Measurements from ENCODE around the gene ZNF146.
"Not testable (repeated sequence)": the region's sequence is repeated elsewhere in the genome, so short reads cannot be mapped to it uniquely, and the experiment has no call there.

The ZNF146 gene

GRCh38 chr19:36236304-36236945 is 21.5 kb downstream of the ZNF146 start:
- DNase-seq (ENCODE audit: low spot score) = no peak

GRCh38 chr19:36236946-36237310 is 22.0 kb downstream of the ZNF146 start:
- no peak for DNase-seq (ENCODE audit: low spot score)

- no peak for DNase-seq (ENCODE audit: low spot score)
Observed at GRCh38 chr19:36244066-36244465, 29.2 kb downstream of the ZNF146 start.

GRCh38 chr19:36245210-36246005 is 30.5 kb downstream of the ZNF146 start:
- DNase-seq (ENCODE audit: low spot score) = no peak

- no peak for DNase-seq (ENCODE audit: low spot score)
Observed at GRCh38 chr19:36246006-36246481, 31.1 kb downstream of the ZNF146 start.

- no peak for DNase-seq (ENCODE audit: low spot score)
Observed at GRCh38 chr19:36252047-36252446, 37.1 kb downstream of the ZNF146 start.

GRCh38 chr19:36254848-36255247 is 39.9 kb downstream of the ZNF146 start:
- DNase-seq (ENCODE audit: low spot score) = no peak

- DNase-seq (ENCODE audit: low spot score) = no peak
Observed at GRCh38 chr19:36255316-36255715, 40.4 kb downstream of the ZNF146 start.

- no peak for DNase-seq (ENCODE audit: low spot score)
Observed at GRCh38 chr19:36256064-36256463, 41.2 kb downstream of the ZNF146 start.

GRCh38 chr19:36256853-36257519 is 42.1 kb downstream of the ZNF146 start:
- no peak for DNase-seq (ENCODE audit: low spot score)

- DNase-seq (ENCODE audit: low spot score) = no peak
Observed at GRCh38 chr19:36257520-36257876, 42.6 kb downstream of the ZNF146 start.

GRCh38 chr19:36258028-36258875 is 43.3 kb downstream of the ZNF146 start:
- no peak for DNase-seq (ENCODE audit: low spot score)

- DNase-seq (ENCODE audit: low spot score) = no peak
Observed at GRCh38 chr19:36259211-36259610, 44.3 kb downstream of the ZNF146 start.

- DNase-seq (ENCODE audit: low spot score) = no peak
Observed at GRCh38 chr19:36265064-36265463, 50.2 kb downstream of the ZNF146 start.

GRCh38 chr19:36265856-36266374 is 51.0 kb downstream of the ZNF146 start:
- DNase-seq (ENCODE audit: low spot score) = no peak

- no peak for DNase-seq (ENCODE audit: low spot score)
Observed at GRCh38 chr19:36266375-36266961, 51.6 kb downstream of the ZNF146 start.

GRCh38 chr19:36267061-36267845 is 52.3 kb downstream of the ZNF146 start:
- DNase-seq (ENCODE audit: low spot score) = no peak

- not testable (repeated sequence) for DNase-seq (ENCODE audit: low spot score)
Observed at GRCh38 chr19:36268081-36268480, 53.2 kb downstream of the ZNF146 start.

- DNase-seq (ENCODE audit: low spot score) = not testable (repeated sequence)
Observed at GRCh38 chr19:36268591-36268990, 53.7 kb downstream of the ZNF146 start.

- DNase-seq (ENCODE audit: low spot score) = not testable (repeated sequence)
Observed at GRCh38 chr19:36269295-36269694, 54.4 kb downstream of the ZNF146 start.
